Measurements from ENCODE around the gene ARL2BP. TPM values are rescaled to one million over a fixed set of nuclear protein-coding genes. Genes with fewer than 3 reads are reported as not detected.

ARL2BP gene
- polyA plus RNA-seq, 1 donor (not counting 4 experiments of a cell fraction or from before 2014, with no cell fraction given) = 98.0 TPM

DNA sequence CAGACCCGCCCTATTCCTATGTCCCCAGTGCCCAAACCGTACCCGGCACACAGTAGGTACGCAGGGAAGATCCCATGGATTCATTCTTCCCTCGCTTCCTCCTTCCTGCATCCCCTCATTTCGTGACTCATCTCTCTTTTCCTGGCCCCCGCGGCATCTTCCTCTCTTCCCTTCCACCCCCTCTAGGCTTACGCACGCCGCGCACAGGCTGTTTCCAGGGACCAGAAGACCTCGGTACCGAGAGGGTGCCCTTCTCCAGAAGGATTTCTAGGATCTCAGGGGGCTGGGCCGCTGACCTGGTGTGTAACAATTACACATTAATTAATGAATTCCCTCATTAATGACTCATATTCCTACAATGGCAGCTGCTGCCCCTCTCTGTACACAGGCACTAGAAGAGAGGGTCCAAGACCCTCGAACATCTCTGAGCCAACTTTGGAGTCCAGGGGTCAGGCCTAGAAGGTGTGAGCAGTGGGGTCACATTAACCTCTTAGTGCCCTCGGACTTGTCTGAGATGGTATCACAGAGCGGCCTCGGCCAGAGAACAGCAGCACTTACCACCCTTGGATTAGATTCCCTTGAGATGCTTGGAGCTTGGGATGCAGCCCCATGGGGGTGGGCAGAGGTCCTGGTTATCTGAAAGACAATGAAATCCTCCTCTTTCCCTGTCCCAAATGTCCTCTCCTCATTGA, 56.2 kb downstream of the ARL2BP start:
- no peak for FAIRE-seq
- no peak overlapping the region for H3K27ac ChIP-seq (ENCODE audit: control insufficient read depth, insufficient read depth, low read length)
- dilution Hi-C loops (cut with MboI; ENCODE audit: extremely low pct_ligation_motif_present, low sequenced_read_pairs) = no loop called here

More for the DNA sequence above, 56.2 kb downstream of the ARL2BP start:
- no peaks in the 10 kb centered on the region for H3K79me2 ChIP-seq (ENCODE audit: control insufficient read depth, insufficient read depth, low read length)
- peak overlapping the region in 1 of 3 experiments; percentile 31 for H3K4me3 ChIP-seq (ENCODE audit: control insufficient read depth in 2 of 3, extremely low read depth in 1 of 3, insufficient read depth in 2 of 3, low read depth in 1 of 3, low read length in 3 of 3)
- H4K20me1 ChIP-seq (ENCODE audit: control insufficient read depth, extremely low read depth, insufficient read depth, low read length) = no peaks in the 10 kb centered on the region
- H3K36me3 ChIP-seq (ENCODE audit: control insufficient read depth in 2 of 2, extremely low read depth in 1 of 2, insufficient read depth in 2 of 2, low read length in 2 of 2) = no peaks in the 10 kb centered on the region
- TF ChIP-seq, protein P1, sequence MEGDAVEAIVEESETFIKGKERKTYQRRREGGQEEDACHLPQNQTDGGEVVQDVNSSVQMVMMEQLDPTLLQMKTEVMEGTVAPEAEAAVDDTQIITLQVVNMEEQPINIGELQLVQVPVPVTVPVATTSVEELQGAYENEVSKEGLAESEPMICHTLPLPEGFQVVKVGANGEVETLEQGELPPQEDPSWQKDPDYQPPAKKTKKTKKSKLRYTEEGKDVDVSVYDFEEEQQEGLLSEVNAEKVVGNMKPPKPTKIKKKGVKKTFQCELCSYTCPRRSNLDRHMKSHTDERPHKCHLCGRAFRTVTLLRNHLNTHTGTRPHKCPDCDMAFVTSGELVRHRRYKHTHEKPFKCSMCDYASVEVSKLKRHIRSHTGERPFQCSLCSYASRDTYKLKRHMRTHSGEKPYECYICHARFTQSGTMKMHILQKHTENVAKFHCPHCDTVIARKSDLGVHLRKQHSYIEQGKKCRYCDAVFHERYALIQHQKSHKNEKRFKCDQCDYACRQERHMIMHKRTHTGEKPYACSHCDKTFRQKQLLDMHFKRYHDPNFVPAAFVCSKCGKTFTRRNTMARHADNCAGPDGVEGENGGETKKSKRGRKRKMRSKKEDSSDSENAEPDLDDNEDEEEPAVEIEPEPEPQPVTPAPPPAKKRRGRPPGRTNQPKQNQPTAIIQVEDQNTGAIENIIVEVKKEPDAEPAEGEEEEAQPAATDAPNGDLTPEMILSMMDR (optimal IDR thresholded peaks at IDR 0.05 in 1 of 3, IDR thresholded peaks at IDR 0.05 in 1 of 3, conservative IDR thresholded peaks at IDR 0.05 in 1 of 3; ENCODE audit: extremely low read depth in 1 of 3, insufficient read depth in 2 of 3, low read length in 3 of 3) = no peak
- no peak for TF ChIP-seq EZH2 (IDR thresholded peaks at IDR 0.05; ENCODE audit: low read length)
- no peak overlapping the region for H2AFZ ChIP-seq (ENCODE audit: control insufficient read depth, low read length)
- H3K9me1 ChIP-seq (ENCODE audit: control insufficient read depth, extremely low read depth, insufficient read depth, low read length) = no peaks in the 10 kb centered on the region
- no peak for DNase-seq (ENCODE audit: low read depth, low spot score)
- no peaks in the 10 kb centered on the region for H3K9me3 ChIP-seq (ENCODE audit: control insufficient read depth, low read depth, low read length)
- no peak overlapping the region for H3K9ac ChIP-seq (ENCODE audit: control insufficient read depth, extremely low read depth, insufficient read depth, low read length)
- no peaks in the 10 kb centered on the region for H3K27me3 ChIP-seq (ENCODE audit: control insufficient read depth, extremely low read depth, insufficient read depth, low read length)
- peak overlapping the region; percentile 45 for H3K4me2 ChIP-seq (ENCODE audit: control insufficient read depth, extremely low read depth, insufficient read depth, low read depth, low read length)
- H3K4me1 ChIP-seq (ENCODE audit: control insufficient read depth, extremely low read depth, insufficient read depth, low read length) = peaks cover 14% of the 10 kb centered on the region

Other genes starting within 250 kb of the ARL2BP start
- 26.5 to 33.3 TPM (median 29.2 TPM) in 3 replicates for gene CPNE2, start 152.7 kb upstream of the ARL2BP start, polyA plus RNA-seq
- gene PSME3IP1, start 59.2 kb upstream of the ARL2BP start, polyA plus RNA-seq = 66.5 to 75.7 TPM (median 69.2 TPM) in 3 replicates
- gene RSPRY1, start 58.9 kb upstream of the ARL2BP start, polyA plus RNA-seq = 33.7 to 42.2 TPM (median 38.9 TPM) in 3 replicates
- 8.7 to 15.4 TPM (median 13.1 TPM) in 3 replicates for gene PLLP, start 39.4 kb downstream of the ARL2BP start, polyA plus RNA-seq
- gene CCL22, start 113.5 kb downstream of the ARL2BP start, polyA plus RNA-seq = not detected in 3 replicates
- gene CX3CL1, start 127.2 kb downstream of the ARL2BP start, polyA plus RNA-seq = 0.45 to 0.71 TPM (median 0.47 TPM) in 3 replicates
- gene CCL17, start 159.5 kb downstream of the ARL2BP start, polyA plus RNA-seq = not detected in 3 replicates
- gene CIAPIN1, start 202.1 kb downstream of the ARL2BP start, polyA plus RNA-seq = 75.4 to 84.2 TPM (median 76.3 TPM) in 3 replicates
- gene COQ9, start 202.2 kb downstream of the ARL2BP start, polyA plus RNA-seq = 62.8 to 81.2 TPM (median 63.2 TPM) in 3 replicates
- 74.6 to 92.5 TPM (median 82.4 TPM) in 3 replicates for gene POLR2C, start 217.4 kb downstream of the ARL2BP start, polyA plus RNA-seq
- 17.3 to 33.4 TPM (median 17.6 TPM) in 3 replicates for gene DOK4, start 241.2 kb downstream of the ARL2BP start, polyA plus RNA-seq

Measured in keratinocyte (primary cell).